ENCODE measurements around the gene LIX1. TPM values are rescaled to one million over a fixed set of nuclear protein-coding genes. Genes with fewer than 3 reads are reported as not detected.
A peak's percentile ranks its signal among the peaks of the same experiment; 100 is the strongest.

Gene LIX1
- total and polyA plus RNA-seq, 2 of the 13 experiments (the other 11 are each of a cell fraction or from before 2014, with no cell fraction given): not detected

- no peak for TF ChIP-seq AHDC1 (CRISPR knock-in tag; IDR thresholded peaks at IDR 0.05; ENCODE audit: borderline replicate concordance)
- TF ChIP-seq TIGD3 (CRISPR knock-in tag; IDR thresholded peaks at IDR 0.05; ENCODE audit: borderline replicate concordance): 0 out of 2 replicates have a peak, but pooled peaks have one; percentile 38
- no peak for TF ChIP-seq ZNF550 (CRISPR knock-in tag; IDR thresholded peaks at IDR 0.05; ENCODE audit: borderline replicate concordance)
- no peak for TF ChIP-seq ZNF770 (CRISPR knock-in tag; IDR thresholded peaks at IDR 0.05)
- no peak for TF ChIP-seq GRHL1 (CRISPR knock-in tag; conservative IDR thresholded peaks at IDR 0.05)
- TF ChIP-seq CEBPG (CRISPR knock-in tag; IDR thresholded peaks at IDR 0.05): peak; percentile 2; the same call in 1 of the 2 replicates
- TF ChIP-seq ZNF7 (CRISPR knock-in tag; IDR thresholded peaks at IDR 0.05): no peak
- TF ChIP-seq ZFX (CRISPR knock-in tag; IDR thresholded peaks at IDR 0.05; ENCODE audit: low read depth): peak; percentile 54
- TF ChIP-seq HIVEP1 (CRISPR knock-in tag; IDR thresholded peaks at IDR 0.05): no peak; the same call in 1 of the 2 replicates
- peak; percentile 32; the same call in 1 of the 2 replicates for TF ChIP-seq FOSL1 (CRISPR knock-in tag; IDR thresholded peaks at IDR 0.05; ENCODE audit: borderline replicate concordance)
- no peak for TF ChIP-seq MAFF (IDR thresholded peaks at IDR 0.05; ENCODE audit: low read depth, low read length)
- peak; percentile 87 for TF ChIP-seq ZNF124 (CRISPR knock-in tag; IDR thresholded peaks at IDR 0.05)
- no peak; the same call in 1 of the 2 replicates for TF ChIP-seq ZKSCAN8 (CRISPR knock-in tag; IDR thresholded peaks at IDR 0.05; ENCODE audit: borderline replicate concordance)
- no peak for TF ChIP-seq KDM3A (CRISPR knock-in tag; IDR thresholded peaks at IDR 0.05; ENCODE audit: low read depth)
- peak; percentile 63; the same call in 1 of the 2 replicates for TF ChIP-seq ATF1 (CRISPR knock-in tag; IDR thresholded peaks at IDR 0.05)
- no peak for TF ChIP-seq SOX6 (IDR thresholded peaks at IDR 0.05)
- TF ChIP-seq SOX6 (CRISPR knock-in tag; IDR thresholded peaks at IDR 0.05): 0 out of 2 replicates have a peak, but pooled peaks have one; percentile 3
- no peak for TF ChIP-seq FLYWCH1 (CRISPR knock-in tag; IDR thresholded peaks at IDR 0.05)
- peak; percentile 68 for TF ChIP-seq SPEN (CRISPR knock-in tag; IDR thresholded peaks at IDR 0.05; ENCODE audit: low read depth)
These were observed 40.9 kb upstream of the LIX1 start, which contains the start of gene RIOK2 (continued) for GRCh38 chr5:97183100-97183929.
